HG03139 (cell line): Measurements from ENCODE around the gene CLEC12A.
"Not testable (repeated sequence)": the region's sequence is repeated elsewhere in the genome, so short reads cannot be mapped to it uniquely, and the experiment has no call there.

Source experiments
- ATAC-seq: cut with Tn5 transposase; IDR thresholded peaks from one replicate; pipeline ENCODE4 v1.9.1; 2021; ENCODE audit not compliant: unreplicated experiment

The CLEC12A gene

GRCh38 chr12:9961901-9962300, 9.3 kb upstream of the CLEC12A start:
- no peak for ATAC-seq

GRCh38 chr12:9969673-9970072, 1.5 kb upstream of the CLEC12A start:
- ATAC-seq = no peak

- no peak for ATAC-seq
Observed at GRCh38 chr12:9973949-9974348, 2.7 kb downstream of the CLEC12A start.

- not testable (repeated sequence) for ATAC-seq
Observed at GRCh38 chr12:9974731-9975130, 3.5 kb downstream of the CLEC12A start.

- ATAC-seq = no peak
Observed at GRCh38 chr12:9975614-9976013, 4.4 kb downstream of the CLEC12A start.

GRCh38 chr12:9976626-9977025, 5.4 kb downstream of the CLEC12A start:
- not testable (repeated sequence) for ATAC-seq

GRCh38 chr12:9977916-9978315, 6.7 kb downstream of the CLEC12A start:
- ATAC-seq = no peak

GRCh38 chr12:9980126-9980525, 8.9 kb downstream of the CLEC12A start:
- no peak for ATAC-seq

GRCh38 chr12:9991876-9992275, 20.7 kb downstream of the CLEC12A start:
- ATAC-seq = no peak

GRCh38 chr12:9992296-9992695, 21.1 kb downstream of the CLEC12A start:
- ATAC-seq = no peak

GRCh38 chr12:9999016-9999415, 27.8 kb downstream of the CLEC12A start, which contains the start of gene CLEC1B:
Gene CLEC1B, minus strand, starts transcription at chr12:9999121. Its CDS starts 21 bp downstream, at chr12:9999100.
- ATAC-seq = no peak

- ATAC-seq = no peak
Observed at GRCh38 chr12:10001171-10001776, 30.1 kb downstream of the CLEC12A start.

- no peak for ATAC-seq
Observed at GRCh38 chr12:10012630-10013330, 41.6 kb downstream of the CLEC12A start.

GRCh38 chr12:10015450-10015849, 44.2 kb downstream of the CLEC12A start:
- no peak for ATAC-seq

- no peak for ATAC-seq
Observed at GRCh38 chr12:10016881-10017280, 45.7 kb downstream of the CLEC12A start.

GRCh38 chr12:10018386-10018785, 47.2 kb downstream of the CLEC12A start:
- no peak for ATAC-seq

- no peak for ATAC-seq
Observed at GRCh38 chr12:10021342-10021741, 50.1 kb downstream of the CLEC12A start.

- ATAC-seq = no peak
Observed at GRCh38 chr12:10025236-10025635, 54.0 kb downstream of the CLEC12A start.

GRCh38 chr12:10026666-10027065, 55.5 kb downstream of the CLEC12A start:
- ATAC-seq = not testable (repeated sequence)

- no peak for ATAC-seq
Observed at GRCh38 chr12:10027311-10027710, 56.1 kb downstream of the CLEC12A start.

- no peak for ATAC-seq
Observed at GRCh38 chr12:10027721-10028120, 56.5 kb downstream of the CLEC12A start.

GRCh38 chr12:10030446-10030845, 59.2 kb downstream of the CLEC12A start, which contains the start of gene CLEC9A:
Gene CLEC9A, plus strand, starts transcription at chr12:10030682. Its CDS starts 22,006 bp downstream, at chr12:10052688.
- ATAC-seq = no peak
